HepG2 (cell line): ENCODE measurements around the gene TXNRD2.

ENCODE experiments used
- AGO2 ChIP-seq: fragments of 200-400 bp; formaldehyde crosslinking; optimal IDR thresholded peaks from 2 replicates; pipeline ENCODE3; 2017; ENCODE audit warnings: mild to moderate bottlenecking, low read depth, low read length, moderate library complexity
- CHD2 ChIP-seq: IDR thresholded peaks from 2 replicates; pipeline ENCODE4 v1.6.1; 2011; ENCODE audit warnings: low read depth, low read length, improper control_type of control experiment
- TF ChIP-seq, protein P1 (sequence below): sonication (generic); formaldehyde crosslinking; IDR thresholded peaks from 2 replicates; pipeline ENCODE4 v1.5.0; 2020; ENCODE audit warnings: mild to moderate bottlenecking, missing genetic modification reagents, moderate library complexity

DNA sequence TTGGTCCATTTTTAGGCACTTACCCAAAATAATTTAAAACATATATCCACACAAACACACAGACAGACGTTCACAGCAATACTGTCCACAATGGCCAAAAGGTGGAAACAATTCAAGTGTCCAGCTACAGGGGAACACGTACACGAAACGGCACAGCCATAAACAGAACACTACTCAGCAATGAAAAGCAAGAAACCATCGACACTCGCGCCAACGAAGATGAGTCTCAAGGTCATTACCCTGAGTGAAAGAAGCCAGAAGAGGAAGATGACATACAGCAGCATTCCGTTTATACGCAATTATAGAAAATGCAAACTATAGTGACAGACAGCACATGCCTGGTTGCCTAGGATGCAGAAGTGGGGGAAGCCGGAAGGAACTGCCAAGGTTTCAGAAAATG lies 13.4 kb downstream of the TXNRD2 start:
- TF ChIP-seq AGO2 (no peak), CHD2 (no peak)
- TF ChIP-seq, protein P1, sequence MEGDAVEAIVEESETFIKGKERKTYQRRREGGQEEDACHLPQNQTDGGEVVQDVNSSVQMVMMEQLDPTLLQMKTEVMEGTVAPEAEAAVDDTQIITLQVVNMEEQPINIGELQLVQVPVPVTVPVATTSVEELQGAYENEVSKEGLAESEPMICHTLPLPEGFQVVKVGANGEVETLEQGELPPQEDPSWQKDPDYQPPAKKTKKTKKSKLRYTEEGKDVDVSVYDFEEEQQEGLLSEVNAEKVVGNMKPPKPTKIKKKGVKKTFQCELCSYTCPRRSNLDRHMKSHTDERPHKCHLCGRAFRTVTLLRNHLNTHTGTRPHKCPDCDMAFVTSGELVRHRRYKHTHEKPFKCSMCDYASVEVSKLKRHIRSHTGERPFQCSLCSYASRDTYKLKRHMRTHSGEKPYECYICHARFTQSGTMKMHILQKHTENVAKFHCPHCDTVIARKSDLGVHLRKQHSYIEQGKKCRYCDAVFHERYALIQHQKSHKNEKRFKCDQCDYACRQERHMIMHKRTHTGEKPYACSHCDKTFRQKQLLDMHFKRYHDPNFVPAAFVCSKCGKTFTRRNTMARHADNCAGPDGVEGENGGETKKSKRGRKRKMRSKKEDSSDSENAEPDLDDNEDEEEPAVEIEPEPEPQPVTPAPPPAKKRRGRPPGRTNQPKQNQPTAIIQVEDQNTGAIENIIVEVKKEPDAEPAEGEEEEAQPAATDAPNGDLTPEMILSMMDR = no peak
